ENCODE data around the gene TOLLIP.
"Not testable (repeated sequence)": the region's sequence is repeated elsewhere in the genome, so short reads cannot be mapped to it uniquely, and the experiment has no call there.

The TOLLIP gene

DNA sequence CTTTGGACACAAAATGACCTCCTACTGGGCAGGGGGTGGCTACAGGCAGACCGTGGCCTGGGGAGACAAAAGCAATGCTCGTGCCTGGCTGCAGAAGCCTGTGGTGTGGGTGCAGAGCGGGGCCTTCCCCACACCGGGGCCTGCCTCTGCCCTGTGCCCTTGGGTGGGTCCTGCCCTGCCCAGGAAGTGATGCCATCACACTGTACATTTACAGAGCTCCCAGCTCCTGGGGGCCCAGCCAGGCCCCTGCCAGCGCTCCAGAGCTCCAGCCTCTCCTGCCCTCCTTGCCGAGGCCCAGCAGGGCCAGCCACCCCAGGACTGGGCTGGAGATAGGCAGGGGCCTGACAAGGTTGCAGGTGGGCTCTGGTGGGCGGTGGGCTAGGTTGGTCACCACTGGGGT, 46.4 kb downstream of the TOLLIP start:
- peak; percentile 20 for DNase-seq
- ATAC-seq, result peak; percentile 32

DNA sequence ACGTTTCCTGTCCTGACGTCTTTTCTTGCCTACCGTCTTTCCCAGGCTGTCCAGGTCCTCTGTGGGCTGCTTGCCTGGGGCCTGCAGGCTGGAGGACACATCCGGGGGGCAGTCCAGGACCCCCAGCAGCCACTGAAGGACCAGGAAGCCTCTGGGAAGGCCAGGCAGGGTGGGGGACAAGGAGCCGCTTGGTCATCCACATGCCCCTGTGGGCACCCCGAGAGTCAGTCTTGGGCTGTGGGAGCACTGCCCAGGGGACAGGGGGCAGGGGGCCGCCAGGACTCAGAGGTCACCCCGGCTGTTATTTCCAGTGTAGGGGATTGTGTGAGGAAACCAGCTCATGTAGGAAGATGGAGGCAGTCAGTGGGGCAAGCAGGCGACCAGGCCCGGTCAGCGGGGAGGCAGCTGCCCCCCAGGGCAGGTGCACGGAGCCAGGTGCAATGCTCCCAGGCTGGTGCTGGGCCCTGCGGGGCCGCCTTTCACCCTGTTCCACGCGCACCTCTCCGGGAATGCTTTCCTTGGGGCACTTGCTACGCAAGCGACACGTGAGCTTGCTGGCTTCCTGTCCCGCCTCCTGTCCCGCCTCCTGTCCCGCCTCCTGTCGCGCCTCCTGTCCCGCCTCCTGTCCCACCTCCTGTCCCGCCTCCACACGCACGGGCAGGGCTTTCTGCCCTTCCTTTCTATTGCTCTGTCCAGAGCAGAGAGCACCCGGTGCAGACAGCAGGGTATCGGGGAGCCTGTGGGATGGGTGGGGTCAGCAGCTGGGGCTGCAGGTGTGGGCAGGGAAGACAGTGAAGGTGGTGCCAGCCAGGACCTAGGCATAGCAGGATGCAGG, 47.0 kb downstream of the TOLLIP start:
- ATAC-seq (peak; percentile 84), DNase-seq (peak; percentile 92)

DNA sequence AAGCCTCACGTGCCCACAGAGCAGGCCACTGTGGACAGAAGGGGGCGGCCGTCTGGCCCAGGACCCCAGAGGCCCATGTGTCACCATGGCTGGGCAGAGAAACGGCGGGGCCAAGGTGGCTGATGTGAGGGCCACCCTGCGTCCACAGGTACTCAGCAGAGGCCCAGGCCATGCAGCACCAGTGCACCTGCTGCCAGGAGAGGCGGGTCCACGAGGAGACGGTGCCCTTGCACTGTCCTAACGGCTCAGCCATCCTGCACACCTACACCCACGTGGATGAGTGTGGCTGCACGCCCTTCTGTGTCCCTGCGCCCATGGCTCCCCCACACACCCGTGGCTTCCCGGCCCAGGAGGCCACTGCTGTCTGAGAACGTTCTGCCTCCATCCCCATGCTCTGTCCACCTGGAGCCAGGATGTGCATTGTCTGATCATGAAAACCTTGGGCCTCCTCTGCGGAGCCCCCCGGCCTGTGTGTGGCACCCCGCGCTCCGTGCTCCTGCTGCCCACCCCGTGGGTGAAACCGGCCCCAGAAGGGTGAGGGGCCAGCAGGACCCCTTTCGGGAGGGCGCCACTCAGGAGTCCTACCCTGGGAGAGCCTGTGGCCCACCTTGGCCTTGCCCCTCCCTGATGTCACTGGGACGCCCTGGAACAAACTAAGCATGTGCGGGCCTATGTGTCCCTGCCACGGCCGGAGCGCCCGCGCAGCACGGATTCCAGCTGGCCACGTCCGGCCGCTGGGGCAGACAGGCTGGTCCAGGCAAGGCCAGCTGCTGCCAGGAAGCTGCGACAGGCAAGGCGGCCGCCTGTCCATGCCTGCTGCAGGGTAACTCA, 48.0 kb downstream of the TOLLIP start:
- ATAC-seq (no peak), DNase-seq (no peak)

DNA sequence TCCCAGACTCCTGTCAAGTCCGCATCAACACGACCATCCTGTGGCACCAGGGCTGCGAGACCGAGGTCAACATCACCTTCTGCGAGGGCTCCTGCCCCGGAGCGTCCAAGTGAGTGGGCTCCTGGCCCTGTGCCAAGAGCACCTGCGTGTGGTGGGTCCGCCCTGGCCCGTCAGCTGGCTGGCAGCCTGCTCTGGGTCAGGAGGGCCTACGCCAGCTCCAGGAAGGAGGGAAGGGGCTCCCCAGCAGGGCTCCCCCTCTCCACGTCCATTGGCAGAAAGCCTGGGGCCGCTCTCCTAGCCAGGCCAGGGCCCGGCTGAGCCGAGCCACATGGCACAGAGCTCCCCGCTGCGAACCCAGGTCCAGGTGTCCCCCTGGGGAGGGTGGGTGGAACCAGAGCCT, 48.8 kb downstream of the TOLLIP start:
- no peak for ATAC-seq
- DNase-seq, result no peak

DNA sequence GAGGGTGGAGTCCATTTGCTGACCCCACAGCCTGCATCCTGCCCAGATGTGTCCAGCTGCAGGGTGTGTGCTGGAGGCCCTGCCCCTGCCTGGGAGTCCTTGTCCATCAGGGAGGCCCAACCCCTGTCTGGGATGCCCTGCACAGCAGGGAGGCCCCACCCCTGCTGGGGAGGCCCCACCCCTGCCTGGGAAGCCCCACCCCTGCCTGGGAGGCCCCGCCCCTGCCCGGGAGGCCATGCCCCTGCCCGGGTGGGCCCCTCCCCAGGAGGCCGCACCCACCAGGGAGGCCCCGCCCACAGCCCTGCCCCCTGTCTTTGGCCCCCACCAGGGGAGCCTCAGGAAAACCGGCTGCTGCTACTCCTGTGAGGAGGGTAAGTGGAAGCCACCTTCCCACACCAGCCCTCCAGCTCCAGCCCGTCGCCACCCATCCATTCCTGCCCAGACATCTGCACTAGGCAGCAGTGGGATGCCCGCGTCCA, 49.4 kb downstream of the TOLLIP start:
- ATAC-seq (peak; percentile 58), DNase-seq (peak; percentile 69)

DNA sequence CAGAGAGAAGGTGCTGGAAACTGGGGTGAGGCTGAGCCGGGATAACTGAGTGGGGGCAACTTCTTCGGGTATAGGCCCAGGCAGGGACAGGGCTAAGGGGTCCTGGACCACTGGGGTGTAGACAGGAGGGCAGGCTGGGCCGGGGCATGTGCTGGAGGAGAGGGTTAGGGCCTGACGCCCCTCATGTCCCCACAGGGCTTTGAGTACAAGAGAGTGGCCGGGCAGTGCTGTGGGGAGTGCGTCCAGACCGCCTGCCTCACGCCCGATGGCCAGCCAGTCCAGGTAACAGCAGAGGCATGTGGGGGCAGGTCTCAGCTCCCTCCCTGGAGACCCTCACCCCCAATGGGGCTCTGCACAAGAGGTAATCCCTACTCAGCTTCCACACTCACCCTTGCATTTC, 49.9 kb downstream of the TOLLIP start:
- ATAC-seq (no peak), DNase-seq (no peak)

DNA sequence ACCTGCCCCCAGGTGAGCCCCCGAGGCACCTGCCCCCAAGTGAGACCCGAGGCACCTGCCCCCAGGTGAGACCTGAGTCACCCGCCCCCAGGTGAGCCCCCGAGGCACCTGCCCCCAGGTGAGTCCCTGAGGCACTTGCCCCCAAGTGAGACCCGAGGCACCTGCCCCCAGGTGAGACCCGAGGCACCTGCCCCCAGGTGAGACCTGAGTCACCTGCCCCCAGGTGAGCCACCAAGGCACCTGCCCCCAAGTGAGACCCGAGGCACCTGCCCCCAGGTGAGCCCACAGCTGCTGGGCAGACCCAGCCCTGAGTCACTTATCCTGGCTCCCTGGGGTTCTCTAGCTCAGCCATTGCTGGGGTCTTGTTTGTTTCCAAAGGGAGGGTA, 50.4 kb downstream of the TOLLIP start:
- ATAC-seq (no peak), DNase-seq (no peak)

DNA sequence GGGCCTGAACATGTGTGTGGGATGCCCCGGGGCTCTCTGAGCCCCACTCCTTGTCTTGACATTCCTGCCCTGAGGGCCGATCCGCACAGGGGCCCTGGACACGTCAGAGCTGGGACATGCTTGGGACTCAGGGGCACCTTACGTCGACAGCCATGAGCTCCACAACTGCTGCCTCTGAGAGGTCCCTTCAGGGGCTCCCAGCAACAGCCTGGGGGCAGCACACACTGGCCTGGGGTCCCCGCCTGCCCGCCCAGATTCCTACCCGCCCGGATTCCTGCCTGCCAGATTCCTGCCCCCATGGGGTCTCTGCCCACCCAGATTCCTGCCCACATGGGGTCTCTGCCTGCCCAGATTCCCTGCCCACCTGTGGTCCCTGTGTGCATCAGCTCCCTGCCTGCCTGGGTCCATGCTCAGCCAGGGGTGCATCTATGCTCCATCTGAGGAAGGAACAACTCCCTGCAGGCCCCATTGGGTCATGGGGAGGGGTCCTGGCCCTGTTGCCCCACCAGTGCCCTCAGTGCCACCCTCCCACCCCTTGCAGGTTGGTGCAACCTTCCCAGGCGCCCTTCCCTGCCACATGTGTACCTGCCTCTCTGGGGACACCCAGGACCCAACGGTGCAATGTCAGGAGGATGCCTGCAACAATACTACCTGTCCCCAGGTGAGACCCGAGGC, 50.9 kb downstream of the TOLLIP start:
- no peak for DNase-seq
- no peak for ATAC-seq

DNA sequence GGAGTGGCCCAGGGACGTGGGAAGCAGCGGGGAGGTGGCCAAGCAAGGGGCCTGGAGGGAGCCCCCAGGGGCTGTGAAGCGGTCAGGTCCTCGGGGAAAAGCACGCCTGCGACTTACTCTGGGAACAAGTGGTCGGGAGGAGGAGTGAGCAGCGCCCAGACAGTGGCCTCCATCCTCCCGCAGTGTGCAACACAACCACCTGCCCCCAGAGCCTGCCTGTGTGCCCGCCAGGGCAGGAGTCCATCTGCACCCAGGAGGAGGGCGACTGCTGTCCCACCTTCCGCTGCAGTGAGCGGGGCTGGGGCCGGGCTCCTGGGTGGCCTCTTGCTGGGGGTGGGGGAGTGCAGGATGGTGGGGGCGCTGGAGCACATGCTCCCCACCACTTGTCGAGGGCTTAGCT, 51.5 kb downstream of the TOLLIP start:
- ATAC-seq, result no peak
- no peak for DNase-seq

DNA sequence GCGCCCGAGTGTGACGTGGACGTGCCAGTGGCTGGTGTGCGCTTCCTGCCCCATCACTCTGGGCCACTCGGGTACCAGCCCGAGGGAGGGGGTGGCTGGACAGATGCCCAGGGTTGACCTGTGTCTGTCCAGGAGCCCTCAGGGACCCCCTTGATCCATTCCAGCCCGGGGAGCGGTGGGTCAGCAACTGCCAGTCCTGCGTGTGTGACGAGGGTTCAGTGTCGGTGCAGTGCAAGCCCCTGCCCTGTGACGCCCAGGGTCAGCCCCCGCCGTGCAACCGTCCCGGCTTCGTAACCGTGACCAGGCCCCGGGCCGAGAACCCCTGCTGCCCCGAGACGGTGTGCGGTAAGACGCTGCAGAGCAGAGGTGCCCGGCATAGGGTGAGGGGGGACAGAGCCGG, 52.1 kb downstream of the TOLLIP start:
- no peak for ATAC-seq
- no peak for DNase-seq

DNA sequence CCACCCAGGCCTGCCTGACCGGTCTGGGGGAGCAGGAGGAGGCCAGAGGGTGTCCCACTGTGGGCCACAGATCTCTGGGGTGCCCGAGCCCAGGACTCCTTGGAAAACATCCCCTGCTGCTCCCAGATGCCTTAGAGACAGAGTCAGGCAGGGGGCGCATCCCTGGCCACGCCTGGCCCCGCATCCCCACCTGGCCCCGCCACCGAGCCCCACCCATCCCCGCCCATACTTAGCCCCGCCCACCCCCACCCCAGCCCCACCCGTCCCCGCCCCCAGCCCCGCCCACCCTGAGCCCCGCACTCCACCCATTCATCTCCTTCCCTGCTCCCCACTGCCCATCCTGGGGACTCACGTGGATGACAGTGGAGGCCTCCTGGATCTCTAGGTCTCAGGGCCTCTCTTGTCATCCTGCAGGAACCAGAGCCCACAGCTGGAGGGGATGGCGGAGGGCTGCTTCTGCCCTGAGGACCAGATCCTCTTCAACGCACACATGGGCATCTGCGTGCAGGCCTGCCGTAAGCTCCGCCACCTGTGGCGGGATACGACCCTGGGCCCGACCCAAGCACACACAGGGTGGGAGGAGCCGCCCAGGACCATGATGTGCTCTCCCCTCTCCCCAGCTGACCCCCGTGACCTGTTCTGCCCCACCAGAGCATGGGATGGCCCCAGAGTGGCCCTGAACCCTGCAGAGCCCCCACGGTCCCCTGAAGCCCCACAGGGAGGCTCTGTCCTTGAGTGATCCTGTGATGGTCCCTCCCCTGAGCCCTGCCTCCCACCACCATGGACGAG, 53.0 kb downstream of the TOLLIP start:
- ATAC-seq, result no peak

DNA sequence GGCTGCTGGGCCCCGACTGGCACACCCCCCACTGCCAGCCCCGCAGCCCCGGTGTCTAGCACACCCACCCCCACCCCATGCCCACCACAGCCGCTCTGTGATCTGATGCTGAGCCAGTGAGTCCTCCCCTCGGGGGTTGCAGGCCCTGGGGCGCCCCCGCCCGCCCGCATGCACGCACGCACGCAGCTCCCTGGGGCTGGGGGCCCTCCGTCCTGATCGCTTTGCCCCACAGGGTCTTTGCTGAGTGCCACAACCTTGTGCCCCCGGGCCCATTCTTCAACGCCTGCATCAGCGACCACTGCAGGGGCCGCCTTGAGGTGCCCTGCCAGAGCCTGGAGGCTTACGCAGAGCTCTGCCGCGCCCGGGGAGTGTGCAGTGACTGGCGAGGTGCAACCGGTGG, 54.3 kb downstream of the TOLLIP start:
- no peak for ATAC-seq
- no peak for DNase-seq

More for the DNA sequence above, 53.0 kb downstream of the TOLLIP start:
- no peak for DNase-seq

DNA sequence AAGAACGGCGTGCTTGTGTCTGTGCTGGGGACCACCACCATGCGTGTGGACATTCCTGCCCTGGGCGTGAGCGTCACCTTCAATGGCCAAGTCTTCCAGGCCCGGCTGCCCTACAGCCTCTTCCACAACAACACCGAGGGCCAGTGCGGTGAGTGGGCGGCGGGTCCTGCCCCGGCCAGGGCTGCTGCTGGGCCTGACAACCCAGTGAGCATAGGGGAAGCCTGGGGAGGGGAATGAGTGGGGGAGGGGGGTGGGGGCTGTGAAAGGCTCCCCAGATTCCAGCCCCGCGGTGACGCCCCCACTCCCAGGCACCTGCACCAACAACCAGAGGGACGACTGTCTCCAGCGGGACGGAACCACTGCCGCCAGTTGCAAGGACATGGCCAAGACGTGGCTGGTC, 54.7 kb downstream of the TOLLIP start:
- no peak for ATAC-seq

DNA sequence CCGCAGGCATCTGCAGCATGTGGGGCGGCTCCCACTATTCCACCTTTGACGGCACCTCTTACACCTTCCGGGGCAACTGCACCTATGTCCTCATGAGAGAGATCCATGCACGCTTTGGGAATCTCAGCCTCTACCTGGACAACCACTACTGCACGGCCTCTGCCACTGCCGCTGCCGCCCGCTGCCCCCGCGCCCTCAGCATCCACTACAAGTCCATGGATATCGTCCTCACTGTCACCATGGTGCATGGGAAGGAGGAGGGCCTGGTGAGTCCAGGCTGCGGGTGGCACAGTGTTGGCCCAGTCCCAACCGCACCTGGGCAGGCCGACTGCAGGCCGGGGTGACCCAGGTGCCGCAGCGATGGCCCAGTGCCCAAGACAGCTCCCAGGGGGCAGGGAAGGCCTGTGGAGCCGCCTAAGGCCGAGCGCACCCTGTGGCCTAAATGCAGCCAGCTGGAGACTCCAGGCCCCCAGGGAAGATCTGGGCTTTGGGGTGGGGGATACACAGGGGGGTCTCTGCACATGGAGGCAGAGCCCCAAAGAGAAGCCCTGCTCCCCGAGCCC, 55.3 kb downstream of the TOLLIP start:
- no peak for ATAC-seq
- no peak for DNase-seq

More for the DNA sequence above, 54.7 kb downstream of the TOLLIP start:
- DNase-seq, result no peak

DNA sequence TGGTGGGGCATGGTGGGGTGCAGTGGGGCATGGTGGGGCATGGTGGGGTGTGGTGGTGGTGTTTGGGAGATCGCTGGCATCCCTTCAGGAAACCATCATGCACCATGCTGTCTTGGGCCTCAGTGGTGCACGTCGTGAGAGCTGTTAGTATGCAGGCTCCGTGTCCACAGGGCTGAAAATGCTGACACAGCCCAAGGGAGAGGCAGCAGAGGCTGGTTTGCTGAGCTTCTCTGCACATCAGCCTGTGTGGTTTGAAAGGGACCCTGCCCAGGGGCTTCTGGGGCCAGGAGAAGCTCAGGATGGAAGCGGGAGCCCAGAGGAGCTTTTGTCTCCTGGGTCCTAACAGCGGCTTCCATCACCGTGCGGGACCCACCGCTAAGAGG, 56.3 kb downstream of the TOLLIP start:
- DNase-seq, result no peak
- no peak for ATAC-seq

DNA sequence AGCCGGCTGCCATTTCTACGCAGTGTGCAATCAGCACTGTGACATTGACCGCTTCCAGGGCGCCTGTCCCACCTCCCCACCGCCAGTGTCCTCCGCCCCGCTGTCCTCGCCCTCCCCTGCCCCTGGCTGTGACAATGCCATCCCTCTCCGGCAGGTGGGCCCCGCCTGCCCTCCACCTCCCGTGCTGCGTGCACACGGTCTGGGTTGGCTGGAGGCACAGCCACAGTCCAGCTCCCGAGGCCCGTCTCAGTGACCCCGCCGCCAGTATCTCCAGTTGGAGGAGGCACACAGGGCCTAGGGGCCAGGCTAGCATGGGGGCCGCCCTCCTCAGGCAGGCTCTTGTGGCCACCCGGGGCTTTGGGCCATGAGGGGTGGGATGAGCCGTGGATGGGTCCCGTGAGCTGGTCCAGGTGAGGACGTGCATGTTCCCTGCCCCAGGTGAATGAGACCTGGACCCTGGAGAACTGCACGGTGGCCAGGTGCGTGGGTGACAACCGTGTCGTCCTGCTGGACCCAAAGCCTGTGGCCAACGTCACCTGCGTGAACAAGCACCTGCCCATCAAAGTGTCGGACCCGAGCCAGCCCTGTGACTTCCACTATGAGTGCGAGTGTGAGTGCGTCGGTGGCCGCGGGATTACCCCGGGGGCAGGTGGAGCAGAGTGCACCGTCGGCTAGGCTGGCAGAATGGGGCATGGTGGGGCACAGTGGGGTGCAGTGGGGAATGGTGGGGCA, 56.9 kb downstream of the TOLLIP start:
- no peak for ATAC-seq

DNA sequence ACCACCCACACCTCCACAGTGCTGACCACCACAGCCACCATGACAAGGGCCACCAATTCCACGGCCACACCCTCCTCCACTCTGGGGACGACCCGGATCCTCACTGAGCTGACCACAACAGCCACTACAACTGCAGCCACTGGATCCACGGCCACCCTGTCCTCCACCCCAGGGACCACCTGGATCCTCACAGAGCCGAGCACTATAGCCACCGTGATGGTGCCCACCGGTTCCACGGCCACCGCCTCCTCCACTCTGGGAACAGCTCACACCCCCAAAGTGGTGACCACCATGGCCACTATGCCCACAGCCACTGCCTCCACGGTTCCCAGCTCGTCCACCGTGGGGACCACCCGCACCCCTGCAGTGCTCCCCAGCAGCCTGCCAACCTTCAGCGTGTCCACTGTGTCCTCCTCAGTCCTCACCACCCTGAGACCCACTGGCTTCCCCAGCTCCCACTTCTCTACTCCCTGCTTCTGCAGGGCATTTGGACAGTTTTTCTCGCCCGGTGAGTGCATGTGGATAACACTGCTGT, 58.1 kb downstream of the TOLLIP start:
- DNase-seq, result no peak

More for the DNA sequence above, 56.9 kb downstream of the TOLLIP start:
- no peak for DNase-seq

DNA sequence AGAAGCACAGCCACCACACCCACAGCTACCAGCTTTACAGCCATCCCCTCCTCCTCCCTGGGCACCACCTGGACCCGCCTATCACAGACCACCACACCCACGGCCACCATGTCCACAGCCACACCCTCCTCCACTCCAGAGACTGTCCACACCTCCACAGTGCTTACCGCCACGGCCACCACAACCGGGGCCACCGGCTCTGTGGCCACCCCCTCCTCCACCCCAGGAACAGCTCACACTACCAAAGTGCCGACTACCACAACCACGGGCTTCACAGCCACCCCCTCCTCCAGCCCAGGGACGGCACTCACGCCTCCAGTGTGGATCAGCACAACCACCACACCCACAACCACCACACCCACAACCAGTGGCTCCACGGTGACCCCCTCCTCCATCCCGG, 59.0 kb downstream of the TOLLIP start:
- not testable (repeated sequence) for ATAC-seq, DNase-seq

More for the DNA sequence above, 58.1 kb downstream of the TOLLIP start:
- ATAC-seq, result no peak

DNA sequence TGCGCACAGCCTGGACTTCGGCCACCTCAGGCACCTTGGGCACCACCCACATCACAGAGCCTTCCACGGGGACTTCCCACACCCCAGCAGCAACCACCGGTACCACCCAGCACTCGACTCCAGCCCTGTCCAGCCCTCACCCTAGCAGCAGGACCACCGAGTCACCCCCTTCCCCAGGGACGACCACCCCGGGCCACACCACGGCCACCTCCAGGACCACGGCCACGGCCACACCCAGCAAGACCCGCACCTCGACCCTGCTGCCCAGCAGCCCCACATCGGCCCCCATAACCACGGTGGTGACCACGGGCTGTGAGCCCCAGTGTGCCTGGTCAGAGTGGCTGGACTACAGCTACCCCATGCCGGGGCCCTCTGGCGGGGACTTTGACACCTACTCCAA, 60.5 kb downstream of the TOLLIP start:
- not testable (repeated sequence) for ATAC-seq, DNase-seq

DNA sequence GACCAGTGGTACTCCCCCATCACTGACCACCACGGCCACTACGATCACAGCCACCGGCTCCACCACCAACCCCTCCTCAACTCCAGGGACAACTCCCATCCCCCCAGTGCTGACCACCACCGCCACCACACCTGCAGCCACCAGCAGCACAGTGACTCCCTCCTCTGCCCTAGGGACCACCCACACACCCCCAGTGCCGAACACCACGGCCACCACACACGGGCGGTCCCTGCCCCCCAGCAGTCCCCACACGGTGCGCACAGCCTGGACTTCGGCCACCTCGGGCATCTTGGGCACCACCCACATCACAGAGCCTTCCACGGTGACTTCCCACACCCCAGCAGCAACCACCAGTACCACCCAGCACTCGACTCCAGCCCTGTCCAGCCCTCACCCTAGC, 62.4 kb downstream of the TOLLIP start:
- not testable (repeated sequence) for DNase-seq, ATAC-seq
